NCI-H2196 (cell line): ENCODE data around the gene CPED1.
"Not testable (repeated sequence)": the region's sequence is repeated elsewhere in the genome, so short reads cannot be mapped to it uniquely, and the experiment has no call there.

ENCODE experiments used
- DNase-seq: peaks from one replicate; lab custom pipeline; 2025; ENCODE audit not compliant: unreplicated experiment; lab: John Stamatoyannopoulos, UW

The CPED1 gene

GRCh38 chr7:121221108-121221507 lies 232.6 kb downstream of the CPED1 start:
- DNase-seq, result not testable (repeated sequence)

GRCh38 chr7:121228779-121229178 lies 240.3 kb downstream of the CPED1 start:
- DNase-seq, result no peak

- DNase-seq, result no peak
Measured at GRCh38 chr7:121235201-121235600, 246.7 kb downstream of the CPED1 start.

- no peak for DNase-seq
Measured at GRCh38 chr7:121237601-121238000, 249.1 kb downstream of the CPED1 start.

- DNase-seq, result no peak
Measured at GRCh38 chr7:121244120-121244870, 255.8 kb downstream of the CPED1 start.

- not testable (repeated sequence) for DNase-seq
Measured at GRCh38 chr7:121251367-121251766, 262.9 kb downstream of the CPED1 start.

GRCh38 chr7:121252523-121253235 lies 264.2 kb downstream of the CPED1 start:
- not testable (repeated sequence) for DNase-seq

GRCh38 chr7:121259826-121260225 lies 271.3 kb downstream of the CPED1 start:
- DNase-seq, result no peak

GRCh38 chr7:121261207-121261884 lies 272.8 kb downstream of the CPED1 start:
- DNase-seq, result no peak

DNA sequence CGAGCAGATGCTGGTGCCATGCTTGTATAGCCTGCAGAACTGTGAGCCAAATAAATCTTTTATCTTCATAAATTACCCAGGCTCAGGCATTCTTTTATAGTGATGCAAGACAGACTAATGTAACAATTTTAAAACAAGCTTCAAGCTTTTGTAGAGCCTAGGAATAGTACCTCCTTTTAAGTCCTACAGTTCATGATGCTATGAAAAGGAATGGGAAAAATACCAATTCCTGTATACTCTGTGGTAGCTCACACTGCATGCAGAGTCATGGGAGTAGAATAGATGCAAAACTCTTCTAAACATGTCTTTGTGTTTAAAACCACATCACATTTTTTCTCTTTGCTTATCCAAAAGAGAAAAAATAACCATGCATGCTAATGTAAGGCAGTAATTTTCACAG lies 273.7 kb downstream of the CPED1 start:
- no peak for DNase-seq

GRCh38 chr7:121262969-121263368 lies 274.5 kb downstream of the CPED1 start:
- DNase-seq, result no peak

GRCh38 chr7:121266307-121266894 lies 277.9 kb downstream of the CPED1 start:
- no peak for DNase-seq

DNA sequence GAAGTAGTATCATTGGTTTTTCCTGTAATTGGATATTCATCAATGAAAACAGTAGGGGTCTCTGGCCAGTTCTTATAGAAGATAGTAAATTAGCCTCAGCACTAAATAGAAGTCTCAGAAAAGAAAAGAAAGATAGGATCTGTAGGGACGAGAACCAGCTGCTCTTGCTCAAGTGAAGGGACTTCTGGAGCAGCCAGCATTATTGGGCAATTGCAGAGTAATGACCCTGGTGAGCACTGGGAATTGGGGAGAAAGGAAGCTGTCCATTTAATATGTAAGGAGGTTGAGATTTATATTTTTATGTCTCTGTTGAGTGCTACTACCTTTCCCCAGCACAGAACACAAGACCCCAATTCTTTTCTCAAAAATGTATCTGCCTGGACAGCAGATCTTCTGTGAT lies 279.1 kb downstream of the CPED1 start:
- no peak for DNase-seq

GRCh38 chr7:121269798-121270197 lies 281.3 kb downstream of the CPED1 start:
- no peak for DNase-seq

DNA sequence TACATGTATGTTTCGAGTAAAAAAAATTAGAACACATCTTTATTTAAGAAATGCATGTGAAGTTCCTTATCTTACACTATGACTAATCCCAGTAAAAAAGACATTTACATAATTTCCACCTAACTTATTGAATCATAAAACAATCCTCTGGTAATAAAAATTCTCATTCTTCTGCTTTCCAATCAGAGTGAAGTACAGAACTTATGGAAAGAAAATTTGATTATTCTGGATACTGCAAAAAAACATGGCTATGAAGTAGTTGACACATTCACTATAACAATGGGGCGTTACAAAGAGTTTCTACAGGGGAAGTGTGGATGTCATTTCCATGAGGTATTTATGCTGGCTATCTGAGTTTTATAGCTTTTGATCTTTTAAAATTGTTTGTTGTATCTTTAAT lies 282.6 kb downstream of the CPED1 start:
- no peak for DNase-seq

DNA sequence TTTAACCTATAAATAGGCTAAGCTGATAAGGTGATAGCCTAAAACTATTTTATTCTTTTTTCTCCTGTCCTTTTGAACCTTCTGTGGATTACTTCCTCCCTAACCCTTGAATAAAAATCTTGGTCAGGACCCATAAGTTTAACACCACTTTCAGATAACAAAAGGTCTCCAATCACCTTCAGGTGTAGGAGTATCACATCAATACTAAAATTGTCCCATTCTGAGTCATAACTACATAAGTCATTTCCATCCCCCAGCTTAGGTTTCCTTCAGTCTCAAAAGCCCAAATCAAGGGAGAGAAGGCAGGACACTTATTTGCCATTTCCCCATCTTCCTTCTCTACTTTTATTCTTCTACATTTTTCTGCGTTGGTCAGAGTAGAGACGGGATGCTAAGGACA lies 283.4 kb downstream of the CPED1 start:
- no peak for DNase-seq

- no peak for DNase-seq
Measured at GRCh38 chr7:121272676-121273075, 284.2 kb downstream of the CPED1 start.

DNA sequence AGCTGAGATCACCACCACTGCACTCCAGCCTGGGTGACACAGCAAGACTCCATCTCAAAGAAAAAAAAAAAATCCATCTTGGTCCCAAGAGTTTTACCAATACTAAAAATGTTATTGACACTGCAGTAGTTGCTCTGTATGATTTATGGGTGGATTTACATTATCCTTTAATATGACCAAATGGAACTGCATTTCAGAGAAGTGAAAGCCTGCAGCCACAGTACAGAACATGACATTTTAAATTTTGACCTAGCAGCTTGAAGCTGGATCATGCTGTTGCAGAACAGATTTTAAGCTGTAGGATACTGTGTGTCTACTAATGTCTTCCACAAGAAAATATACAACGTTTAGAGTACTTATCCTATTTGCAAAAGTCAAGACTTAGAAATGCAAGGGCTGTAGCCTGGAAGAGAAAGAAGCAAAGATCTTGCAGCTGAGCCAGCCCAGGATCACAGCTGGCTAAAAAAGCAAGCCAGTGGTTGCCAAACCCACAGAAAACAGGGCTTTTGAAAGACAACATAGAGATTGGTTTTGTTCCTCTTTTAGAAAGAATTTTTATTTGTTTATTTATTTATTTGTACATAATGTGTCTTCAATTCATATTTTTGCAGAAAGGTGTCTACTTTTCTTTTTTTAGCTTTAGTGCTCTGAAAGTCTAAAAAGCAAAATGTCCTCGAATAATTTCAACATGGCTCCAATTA lies 285.1 kb downstream of the CPED1 start:
- DNase-seq, result no peak

DNA sequence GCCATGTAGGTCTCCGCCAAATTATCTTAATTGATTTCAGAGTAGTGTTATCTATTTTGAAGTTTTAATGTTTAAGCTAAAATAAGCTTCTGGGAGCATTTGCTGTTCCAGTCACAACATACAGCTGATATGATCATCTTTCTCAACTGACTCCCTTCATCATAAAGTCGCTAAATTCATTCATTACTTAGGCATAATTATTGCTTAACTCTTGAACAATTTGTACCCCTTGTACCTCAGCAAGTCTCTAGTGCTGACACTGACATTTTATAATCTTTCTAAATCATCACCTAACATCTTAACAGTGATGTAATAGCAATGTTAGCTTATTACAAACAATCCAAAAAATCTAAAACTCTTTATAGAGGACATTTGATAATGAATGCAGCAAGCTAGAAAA lies 286.0 kb downstream of the CPED1 start:
- no peak for DNase-seq

GRCh38 chr7:121275204-121275603 lies 286.7 kb downstream of the CPED1 start:
- DNase-seq, result no peak

GRCh38 chr7:121276313-121276712 lies 287.8 kb downstream of the CPED1 start:
- no peak for DNase-seq
